Activated CD8-positive, alpha-beta memory T cell treated with anti-CD3 and anti-CD28 coated beads, Interleukin-2, amount 50 U/mL, for 48 hours (primary cell): ENCODE measurements around the gene DCN.
A peak's percentile ranks its signal among the peaks of the same experiment; 100 is the strongest.

Experiments
- DNase-seq: peaks from one replicate; pipeline ENCODE4 v3.0.0-alpha.2; 2020

The DCN gene

DNA sequence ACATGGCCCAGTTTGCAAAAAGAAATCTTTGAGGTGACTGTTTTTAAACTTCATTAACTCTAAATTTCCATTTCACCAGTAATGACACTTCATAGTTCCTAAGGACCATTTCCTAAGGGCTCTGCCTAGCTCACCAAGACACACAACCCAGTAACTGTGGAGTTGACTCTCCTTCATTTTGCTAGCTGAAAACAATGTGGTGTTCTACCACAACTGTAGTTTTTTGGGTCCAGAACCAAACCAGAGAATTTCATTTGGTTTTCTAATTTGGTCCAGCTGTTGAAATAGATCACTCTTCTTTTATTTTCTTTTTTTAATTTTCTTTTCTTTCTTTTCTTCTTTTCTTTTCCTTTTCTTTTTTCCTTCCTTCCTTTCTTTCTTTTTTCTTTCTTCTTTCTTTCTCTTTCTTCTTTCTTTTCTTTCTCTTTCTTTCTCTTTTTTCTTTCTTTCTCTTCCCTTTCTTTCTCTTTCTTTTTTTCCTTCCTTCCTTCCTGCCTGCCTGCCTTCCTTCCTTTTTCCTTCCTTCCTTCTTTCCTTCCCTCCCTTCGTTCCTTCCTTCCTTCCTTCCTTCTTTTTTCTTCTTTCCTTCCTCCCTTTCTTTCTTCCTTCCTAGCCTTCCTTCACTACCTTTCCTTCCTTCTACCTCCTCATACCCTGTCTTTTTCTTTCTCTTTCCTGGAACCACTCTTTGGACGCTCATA is 52.8 kb downstream of the DCN start:
- no peak for DNase-seq

DNA sequence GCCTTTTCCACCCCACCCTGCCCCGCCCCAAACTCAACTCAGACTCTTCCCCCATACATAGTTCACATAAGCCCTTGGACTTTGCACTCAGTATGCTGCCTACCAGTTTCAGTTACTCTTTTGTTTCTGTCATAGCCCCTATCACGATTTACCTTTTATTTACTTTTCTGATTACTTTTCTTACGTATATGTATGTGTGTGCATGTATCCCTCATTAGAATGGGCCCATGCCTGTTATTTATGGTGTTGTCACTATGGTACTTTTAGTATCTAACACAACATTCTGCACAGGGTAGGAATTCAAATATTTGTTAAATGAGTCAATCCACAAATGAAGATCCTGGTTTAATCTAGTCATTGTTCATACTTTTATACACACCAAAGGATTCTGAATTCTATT is 54.9 kb downstream of the DCN start:
- no peak for DNase-seq

DNA sequence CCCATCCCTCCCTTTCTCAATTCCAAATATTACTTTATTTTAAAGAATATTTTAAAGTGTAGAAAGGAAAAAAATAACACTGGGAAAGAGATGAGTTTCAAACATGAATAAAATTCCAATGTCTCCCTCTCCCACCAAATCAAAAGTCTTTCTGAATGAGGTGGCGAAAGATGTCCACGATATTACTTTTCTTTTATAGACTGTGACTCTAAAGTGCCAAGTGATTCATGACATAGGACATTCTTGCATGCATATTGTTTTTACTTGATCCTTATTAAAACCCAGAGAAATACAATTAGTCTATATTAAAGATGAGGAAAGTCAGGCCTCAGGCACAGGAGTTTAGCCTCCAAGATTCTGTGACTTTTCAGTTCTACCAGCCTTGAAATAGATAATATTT is 55.3 kb downstream of the DCN start:
- no peak for DNase-seq

DNA sequence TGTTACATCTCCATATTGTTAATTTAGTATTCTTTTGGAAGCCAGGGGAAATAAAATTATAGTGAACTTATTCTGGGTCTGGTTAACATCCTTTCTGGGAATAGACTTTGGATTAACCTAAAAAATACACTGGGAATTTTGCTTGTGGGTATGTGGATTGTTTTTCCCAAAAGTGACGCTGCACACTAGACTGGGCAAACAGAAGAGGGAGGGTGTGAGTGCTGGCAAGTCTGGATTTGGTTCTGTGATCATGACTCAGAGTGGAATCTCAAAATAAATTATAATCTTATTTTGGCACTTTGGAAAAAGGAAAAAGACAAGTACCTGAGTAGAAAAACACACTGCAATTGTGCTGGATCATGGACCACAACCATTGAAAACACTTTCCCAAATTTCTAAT is 56.1 kb downstream of the DCN start:
- DNase-seq: no peak

DNA sequence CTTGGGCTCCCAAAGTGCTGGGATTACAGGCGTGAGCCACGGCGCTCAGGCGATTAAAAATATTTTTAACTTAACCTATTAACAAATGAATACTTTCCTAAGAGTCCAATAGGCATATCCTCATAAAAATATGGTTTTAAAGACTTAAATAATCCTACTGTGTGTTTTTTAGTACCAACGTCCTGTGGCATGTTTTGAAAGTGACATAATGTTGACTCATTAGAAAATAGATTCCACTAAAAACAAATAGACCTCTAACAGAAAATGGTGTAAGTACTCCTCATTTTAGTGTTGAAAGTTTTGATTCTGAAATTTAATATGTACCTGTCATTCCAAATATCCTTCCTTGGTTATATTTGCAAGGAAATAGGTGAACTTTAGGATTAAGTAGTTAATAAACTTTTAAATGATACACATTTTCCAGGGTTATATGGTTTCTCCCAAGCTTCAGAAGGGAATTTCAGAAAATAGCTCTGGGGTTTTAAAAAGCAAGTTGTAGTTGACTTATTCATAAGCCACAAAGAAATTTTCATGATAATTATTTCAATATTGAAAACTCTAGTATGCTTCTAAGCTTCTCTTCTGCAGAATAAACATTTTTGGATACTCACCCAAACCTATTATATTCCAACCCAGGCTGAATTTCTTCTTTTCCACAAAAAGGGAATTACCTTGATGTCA is 59.2 kb downstream of the DCN start:
- no peak for DNase-seq

DNA sequence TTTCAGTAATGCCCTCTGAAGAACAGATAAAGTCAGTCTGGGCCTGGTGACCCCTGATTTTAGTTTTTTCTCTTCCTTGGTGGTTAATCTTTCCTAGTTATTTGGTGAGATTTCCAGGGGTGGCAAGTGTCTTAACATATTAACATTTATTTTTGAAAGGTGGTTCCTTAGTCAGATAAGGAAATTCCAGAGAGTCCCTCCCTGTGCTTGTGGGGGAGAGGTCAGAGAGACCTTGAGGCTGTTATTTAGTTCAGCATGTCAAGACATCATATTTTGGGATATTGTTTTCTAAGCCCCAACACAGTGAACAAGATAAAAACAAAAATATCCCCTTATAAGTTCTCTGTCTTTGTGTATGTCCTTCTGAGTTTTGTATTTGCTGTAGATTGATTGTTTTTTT is 61.8 kb downstream of the DCN start:
- DNase-seq: no peak

DNA sequence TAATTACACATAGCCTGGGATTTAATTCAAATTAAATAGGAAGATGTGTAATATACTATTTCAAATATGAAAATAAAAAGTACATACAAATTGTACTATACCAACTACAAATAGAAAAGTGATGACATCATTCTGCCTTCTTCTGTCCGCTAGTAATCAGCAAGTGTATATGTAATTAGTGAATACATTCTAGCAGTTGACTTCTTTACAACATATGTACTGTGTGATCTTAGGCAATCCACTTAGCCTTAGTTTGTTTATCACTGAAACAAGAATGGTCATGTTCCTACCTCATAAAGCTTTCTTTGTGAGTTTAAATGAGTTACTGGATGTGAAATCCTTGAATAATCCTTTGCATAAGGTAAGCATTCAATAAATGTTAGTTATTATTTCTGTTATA is 63.5 kb downstream of the DCN start:
- DNase-seq: no peak

DNA sequence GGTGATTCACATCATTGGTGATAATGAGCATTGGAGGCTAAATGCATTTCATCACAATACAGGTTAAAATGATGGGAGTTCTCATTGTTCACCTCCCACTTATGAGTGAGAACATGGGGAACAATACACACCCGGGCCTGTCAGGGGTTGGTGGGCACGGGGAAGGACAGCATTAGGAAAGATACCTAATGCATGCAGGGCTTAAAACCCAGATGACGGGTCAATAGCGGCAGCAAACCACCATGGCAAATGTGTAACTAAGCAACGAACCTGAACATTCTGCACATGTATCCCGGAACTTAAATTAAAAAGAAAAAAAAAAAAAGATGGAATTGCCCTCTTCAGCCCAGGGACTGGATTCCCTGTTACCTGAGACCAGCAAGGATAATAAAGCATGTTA is 69.0 kb downstream of the DCN start:
- DNase-seq: no peak

DNA sequence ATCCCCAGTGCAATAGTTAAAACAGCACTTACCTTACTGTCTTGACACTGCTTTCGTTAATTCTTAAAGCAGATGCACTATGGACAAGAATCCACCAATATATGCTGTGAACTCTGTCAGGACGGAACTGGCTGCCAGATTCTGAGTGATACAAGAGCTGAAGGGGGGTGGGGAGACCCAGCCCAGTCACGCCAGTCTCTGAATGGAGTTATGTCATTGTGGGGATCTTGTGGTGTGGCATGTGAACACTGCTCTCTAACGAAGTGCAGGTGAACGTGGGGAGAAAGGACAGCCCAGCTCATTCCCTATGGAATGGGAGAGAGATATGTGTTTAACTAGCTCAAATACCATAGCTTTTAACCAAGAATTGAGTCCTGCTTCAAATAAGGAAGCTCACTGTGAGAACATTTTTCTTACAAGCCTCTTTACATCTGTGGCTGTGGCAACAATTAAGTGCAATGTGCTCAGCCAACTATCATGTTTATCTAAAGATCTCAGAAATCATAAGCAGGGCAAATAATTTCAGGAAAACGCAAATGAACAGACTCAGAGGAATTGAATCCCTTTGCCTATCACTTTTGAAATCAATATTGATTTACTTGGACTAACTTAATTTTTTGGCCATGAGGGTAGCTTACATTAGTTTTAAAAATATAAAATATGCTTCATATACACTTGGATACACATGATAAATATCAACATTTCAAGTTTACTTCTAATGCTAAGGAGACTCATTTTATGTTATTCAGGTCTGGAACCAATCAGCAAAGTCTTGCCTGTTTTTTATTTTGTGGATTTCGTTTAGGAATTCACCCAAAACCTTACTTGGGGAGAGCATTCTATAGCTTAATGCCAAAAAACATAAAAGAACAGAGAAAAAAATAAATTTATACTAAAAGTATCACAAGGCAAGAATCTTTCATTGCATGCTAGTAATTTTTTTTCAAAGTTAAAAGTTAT is 71.0 kb downstream of the DCN start, which contains the start of gene LUM:
Gene LUM, minus strand, starts transcription at position 129 of the 960 bp plus-strand sequence. CDS start 2,515 bp downstream, outside the sequence.
- no peak for DNase-seq

DNA sequence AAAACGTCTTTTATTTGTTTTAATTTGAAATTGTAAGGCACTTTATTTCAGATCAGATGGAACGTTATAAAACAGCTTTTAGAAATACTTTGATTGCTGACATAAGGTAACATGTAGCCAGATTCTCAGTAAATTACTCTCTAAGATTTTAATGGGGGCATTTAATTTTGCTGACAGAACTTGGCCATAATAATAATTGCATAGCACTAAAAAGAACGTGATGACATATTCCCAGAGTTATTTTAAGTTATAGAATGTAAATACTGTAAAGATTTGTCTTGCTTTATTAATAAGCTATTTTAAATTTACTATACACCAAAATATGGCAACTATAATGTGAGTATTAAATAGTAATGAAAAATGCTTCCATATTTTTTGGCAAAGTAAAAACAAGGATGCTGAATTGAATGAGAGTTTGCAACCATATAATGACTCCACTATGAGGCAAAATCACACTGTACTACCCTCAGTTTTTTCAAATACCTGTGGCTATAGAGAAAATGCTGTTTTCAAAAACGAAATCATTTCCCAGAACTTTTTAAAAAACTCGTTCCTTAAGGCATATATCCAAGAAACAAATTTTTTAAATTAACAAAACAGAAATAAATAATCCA is 72.2 kb downstream of the DCN start:
- DNase-seq: no peak

DNA sequence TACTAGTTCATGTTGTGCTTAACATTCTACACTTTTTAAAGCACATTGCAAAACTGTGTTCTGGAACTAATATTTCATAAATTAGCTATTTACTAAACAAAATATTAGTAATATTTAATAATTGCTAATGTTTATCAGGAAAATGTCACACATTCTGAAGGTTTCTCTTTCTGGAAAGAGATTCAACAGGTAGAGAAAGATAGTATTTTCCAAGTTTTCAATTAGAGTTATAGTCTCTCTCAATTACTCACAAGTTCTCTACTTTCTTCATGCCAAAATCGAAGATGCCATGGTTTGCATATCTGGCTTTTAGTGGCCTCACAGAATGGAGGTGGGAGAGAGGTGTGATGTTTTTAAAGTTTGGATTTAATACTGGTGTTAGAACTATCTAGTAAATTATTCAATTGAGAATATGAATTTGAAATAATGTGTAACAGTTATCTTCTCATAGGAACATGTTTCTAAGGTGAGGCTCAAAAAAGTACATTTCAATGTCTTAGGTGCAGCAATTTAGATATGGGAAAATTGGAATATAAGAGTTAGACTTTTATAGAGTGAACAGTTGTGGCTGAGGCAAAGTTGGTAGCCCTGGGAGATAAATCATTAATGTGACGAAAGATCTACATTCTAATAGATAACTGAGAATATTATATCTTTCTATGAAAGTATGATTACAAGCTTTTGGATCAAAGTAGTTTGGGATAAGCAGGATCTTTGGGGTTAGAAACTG is 72.9 kb downstream of the DCN start:
- no peak for DNase-seq

DNA sequence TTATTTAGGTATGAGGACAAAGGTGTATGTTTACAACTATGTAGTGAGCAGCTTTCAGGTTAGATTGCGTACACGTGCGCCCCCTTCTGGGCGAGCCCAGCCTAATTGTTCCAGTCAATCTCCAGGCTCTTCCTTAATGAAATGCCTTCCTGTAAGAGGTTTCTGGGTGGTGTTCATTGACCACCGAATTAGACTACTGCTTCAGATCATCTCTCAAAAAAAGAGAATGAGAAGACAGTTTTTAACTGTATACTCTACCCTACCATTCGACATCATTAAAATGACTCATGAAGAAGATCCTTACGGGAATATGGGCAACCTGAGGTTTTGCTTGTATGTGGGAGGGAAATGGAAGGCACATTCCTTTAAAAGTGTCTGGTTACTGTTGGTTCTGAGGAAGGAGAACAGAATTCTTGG is 73.5 kb downstream of the DCN start:
- peak; percentile 83 for DNase-seq

DNA sequence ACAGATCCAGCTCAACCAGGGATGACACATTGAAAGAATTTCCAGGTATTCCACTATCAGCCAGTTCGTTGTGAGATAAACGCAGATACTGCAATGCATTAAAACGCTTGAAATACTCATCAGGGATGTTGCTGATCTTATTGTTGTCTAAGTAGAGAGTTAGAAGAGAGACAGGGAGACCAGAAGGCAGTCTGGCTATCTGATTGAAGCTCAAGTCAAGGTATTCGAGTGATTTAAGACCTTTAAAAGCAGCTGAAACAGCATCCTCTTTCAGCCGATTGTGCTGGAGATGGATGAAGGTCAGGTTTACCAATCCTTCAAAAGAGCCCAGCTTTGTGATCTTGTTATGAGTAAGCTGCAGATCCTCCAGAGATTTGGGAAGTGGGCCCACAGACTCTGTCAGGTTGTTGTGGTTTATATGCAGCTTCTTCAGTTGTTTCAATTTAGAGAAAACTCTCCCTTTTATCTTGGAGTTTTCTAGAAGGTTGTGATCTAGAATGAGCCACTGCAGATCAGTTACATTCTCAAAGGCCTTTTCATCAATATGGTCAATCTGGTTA is 74.3 kb downstream of the DCN start:
- DNase-seq: no peak

DNA sequence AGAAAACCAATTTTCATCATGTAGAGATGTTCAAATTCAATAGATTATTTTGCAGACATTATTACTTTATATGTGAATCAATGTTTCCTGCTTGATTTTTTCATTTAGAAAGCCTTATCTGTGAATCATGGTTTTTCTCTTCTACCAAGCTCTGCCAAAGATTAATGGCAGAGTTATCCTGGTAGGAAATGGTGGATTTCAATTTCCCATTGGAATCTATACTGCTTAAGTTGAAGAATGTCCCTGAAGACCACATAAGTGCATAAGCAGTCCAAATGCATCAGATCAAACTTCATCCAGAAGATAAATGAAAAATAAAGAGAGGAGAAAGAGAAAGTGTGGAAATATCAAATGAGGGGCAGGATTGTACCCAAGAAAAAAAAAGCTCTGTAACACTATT is 76.3 kb downstream of the DCN start:
- no peak for DNase-seq

DNA sequence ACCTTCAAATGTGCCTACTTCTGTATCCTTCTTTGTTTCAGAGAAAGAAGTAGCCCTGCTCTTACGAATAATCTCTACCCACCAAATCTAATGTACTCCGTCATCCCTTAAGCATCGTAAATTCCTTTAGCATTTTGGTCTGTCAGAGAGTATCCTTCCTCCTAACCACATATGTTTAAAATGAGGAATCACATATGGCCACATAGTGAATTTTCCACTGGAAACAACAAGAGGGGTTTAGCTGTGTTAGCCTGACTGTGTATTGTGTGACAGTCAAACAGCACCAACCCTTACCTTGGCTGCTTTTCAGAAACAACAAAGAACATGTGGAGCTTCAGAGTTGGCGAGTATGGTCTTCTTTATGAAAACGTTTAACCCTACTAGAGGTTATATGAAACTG is 76.8 kb downstream of the DCN start:
- no peak for DNase-seq

DNA sequence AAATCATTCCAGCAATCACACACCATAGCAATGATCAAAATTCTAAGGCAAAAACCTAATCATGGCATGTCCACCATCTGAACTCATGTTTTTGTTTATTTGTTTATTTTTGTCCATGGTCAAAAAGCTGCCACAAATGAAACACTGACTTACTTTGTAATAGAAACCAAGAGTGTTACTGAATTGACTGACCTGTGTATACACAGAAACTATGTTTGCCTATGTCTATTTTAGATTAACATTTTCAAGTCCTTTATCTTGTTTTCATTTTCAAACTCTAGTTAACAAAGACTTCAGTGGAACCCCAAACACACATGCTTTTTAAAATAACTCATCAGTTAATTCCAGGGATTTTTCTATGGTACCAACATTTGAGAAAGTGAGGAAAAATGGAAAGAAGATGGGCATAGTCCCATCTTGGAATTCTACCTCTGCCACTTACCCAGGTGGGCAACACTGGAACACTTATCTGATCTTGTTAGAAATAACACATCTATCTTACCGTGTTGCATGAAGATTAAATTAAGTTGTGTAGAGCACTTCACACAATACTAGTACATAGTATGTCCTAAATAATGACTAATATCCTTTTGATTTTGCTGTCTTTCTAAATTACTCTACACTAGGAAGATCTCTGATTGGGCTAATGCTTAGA is 77.7 kb downstream of the DCN start:
- no peak for DNase-seq

DNA sequence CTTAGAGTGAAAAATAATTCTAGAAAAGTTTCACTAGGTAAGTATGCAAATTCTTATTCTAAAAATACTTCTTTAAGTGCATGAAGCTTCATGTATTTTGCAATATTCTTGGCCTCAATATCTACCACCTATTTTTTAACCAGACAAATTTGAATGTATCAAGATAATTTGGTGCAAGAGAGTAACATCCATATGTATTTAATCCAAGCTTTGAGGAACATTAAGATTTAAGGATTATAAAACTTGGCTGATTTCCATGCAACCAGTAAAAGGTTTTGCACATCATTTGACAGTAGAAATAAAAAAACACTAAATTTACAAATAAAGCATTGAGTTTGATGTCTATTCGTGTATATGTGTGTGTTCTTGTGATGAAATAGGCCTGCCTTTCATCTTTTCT is 79.0 kb downstream of the DCN start:
- no peak for DNase-seq

DNA sequence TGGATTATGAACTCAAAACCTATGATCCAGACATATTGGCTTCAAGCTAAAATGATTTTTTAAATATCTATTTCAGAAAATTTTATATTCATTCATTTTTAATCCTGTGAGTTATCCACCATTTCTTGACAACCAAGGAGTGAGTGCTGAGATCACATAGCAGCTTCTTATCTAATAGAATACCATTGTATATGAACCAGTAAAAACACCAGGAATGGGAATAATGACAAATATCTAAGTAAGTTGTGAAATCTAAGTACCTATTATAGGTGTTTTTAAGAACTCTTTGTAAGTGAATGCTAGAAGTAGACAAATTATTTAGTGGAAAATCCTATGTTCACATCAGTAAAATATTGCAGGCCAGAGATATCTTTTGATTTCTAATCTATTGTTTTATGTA is 79.5 kb downstream of the DCN start:
- no peak for DNase-seq

DNA sequence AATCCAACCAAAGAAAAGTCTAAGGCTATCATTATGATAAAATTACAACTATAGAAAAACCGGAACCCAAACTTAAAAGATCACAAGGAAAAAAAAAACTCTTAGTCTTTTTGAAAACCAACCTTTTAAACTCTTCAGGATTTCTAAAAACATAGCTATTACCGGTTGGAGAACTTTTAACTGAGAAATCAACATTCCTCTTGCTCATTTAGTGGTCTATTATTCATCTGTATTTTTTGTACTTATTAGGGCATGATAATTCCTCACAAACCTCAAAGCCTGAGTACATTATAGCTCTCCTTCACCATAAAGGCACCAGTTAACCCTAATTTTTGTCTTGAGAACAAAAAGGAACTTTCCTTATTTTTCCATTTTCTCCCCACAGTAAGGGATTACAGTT is 81.7 kb downstream of the DCN start:
- DNase-seq: no peak

DNA sequence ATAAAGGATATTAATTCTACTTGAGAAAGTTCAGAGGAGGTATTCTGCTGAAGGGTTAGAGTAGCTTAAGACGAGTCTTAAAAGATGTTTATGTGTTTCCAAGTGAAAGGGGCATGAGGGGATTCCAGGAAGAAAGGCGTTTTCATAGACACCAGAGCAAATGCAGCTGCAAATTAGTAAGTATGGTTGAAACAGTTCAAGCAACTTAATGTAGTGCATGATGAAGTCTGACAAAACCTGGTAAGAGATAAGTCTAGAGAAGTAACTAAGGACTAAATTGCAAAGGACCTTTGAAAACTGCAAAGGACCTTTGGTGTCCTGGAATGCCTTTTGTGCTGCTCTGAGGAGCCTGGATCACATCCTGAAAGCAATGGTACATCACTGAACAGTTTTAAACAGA is 82.8 kb downstream of the DCN start:
- no peak for DNase-seq

DNA sequence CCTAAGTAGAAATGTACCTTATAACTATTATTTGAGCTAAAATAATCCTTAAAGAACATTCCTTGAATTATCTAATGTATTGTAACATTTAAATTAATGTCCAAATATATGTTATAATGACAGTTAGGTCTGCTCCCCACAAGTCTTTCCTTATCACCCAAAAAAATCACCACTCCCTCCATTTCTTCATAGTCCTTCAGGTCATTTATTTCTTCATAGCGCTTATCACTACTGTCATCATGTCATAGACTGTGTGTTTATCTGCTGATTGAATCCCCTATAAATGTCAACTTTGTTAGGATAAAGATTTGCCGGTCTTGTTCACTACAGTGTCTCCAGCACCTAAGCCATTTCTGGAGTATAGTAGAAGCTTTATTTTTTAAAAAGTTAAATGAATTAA is 83.3 kb downstream of the DCN start:
- no peak for DNase-seq

DNA sequence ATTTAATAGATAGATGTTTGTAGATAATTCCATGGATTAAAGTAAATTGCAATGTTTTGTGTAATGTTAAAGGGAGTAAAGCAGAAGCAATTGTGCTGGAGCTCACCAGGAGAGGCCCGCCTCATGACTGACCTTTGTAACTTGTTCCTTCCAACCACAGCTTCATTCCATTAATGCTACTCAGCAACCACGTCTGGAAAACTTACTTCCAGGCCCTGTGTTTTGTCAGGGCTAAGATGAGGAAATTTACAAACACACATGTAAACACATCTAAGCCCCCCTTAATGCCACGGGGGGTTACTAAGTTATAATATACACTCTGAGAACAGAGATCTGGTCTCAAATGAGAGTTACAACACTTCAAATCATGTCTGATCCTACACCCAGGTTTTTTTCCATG is 83.7 kb downstream of the DCN start:
- no peak for DNase-seq
